ENCODE data around the gene DTD1.

Gene DTD1

DNA sequence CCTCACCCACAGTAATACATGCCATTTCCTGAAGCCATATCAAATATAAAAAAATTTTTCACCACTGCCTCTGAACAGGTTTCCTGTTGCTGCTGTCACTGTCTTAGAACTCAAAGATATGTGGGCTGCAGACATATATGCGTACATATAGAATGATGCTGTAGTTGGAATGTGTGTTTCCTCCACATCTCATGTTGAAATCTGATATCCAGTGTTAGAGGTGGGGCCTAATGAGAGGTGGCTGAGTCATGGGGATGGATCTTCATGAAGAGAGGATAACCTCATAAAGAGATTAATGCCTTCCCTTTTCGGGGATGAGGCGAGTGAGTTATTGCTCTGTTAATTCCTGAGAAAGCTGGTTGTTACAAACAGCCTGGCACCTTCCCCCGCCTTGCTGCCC, 218.0 kb downstream of the DTD1 start:
- DNase-seq: no peak

DNA sequence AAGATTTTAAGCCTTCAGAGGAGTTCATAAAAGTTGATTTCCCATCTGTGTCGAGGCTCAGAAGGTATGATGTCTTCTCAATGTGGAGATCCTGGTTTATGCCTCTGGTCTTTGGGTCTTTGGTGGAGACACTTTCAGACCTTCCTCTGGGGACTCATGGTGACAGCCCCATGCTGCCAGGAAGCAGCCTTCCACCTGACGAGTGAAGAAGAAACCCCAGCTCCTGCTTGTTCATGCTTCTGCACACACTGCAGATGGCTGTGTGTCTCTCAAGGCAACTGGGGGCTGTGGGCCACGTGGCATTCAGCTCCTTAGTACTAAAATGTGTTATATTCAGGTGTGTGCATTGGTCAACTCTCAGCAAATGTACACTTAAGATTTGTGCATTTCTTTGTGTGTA, 220.9 kb downstream of the DTD1 start:
- no peak for DNase-seq

GRCh38 chr20:18811186-18811585, 223.3 kb downstream of the DTD1 start:
- DNase-seq: no peak

- DNase-seq: no peak
Observed at GRCh38 chr20:18811904-18812303, 224.1 kb downstream of the DTD1 start.

DNA sequence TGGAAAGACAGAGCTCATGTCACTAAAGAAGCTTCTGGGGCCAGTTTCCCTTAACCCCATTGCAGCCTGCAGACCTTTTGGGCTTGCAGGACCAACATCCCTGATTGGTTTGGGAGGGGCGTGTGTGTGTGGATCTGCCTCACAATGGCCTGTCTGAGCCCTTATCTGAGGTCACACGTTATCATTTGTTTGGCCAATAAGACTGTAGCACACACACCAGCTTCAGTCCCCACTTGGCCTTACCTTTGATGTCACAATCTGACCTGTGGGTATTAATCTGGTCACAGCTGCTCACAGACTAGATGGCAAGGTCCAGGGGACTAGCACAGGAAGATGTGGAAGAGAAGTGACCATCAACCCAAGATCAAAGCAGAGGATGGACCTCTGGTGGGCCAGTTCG, 225.6 kb downstream of the DTD1 start, which contains the start of gene SCP2D1:
Gene SCP2D1 (plus strand): TSS at position 301 of the 400 bp plus-strand sequence. CDS start 33 bp downstream, at position 334.
- no peak for DNase-seq

- DNase-seq: no peak
Observed at GRCh38 chr20:18815194-18815942, 227.5 kb downstream of the DTD1 start.
